AG09319 (cell line): Measurements from ENCODE around the gene SPCS2.
"Not testable (repeated sequence)": the region's sequence is repeated elsewhere in the genome, so short reads cannot be mapped to it uniquely, and the experiment has no call there.

Source experiments
- DNase-seq: peaks from one replicate; pipeline ENCODE4 v3.0.0-alpha.2; 2010; ENCODE audit warnings: low read depth; ENCODE audit errors: extremely low read depth
- CTCF ChIP-seq: IDR thresholded peaks from 2 replicates; pipeline ENCODE4 v1.5.1; 2011; ENCODE audit warnings: low read depth, mild to moderate bottlenecking, inconsistent platforms, low read length, moderate library complexity

SPCS2 gene

GRCh38 chr11:74950374-74950969, 1.4 kb downstream of the SPCS2 start:
- DNase-seq: no peak
- no peak for TF ChIP-seq CTCF

DNA sequence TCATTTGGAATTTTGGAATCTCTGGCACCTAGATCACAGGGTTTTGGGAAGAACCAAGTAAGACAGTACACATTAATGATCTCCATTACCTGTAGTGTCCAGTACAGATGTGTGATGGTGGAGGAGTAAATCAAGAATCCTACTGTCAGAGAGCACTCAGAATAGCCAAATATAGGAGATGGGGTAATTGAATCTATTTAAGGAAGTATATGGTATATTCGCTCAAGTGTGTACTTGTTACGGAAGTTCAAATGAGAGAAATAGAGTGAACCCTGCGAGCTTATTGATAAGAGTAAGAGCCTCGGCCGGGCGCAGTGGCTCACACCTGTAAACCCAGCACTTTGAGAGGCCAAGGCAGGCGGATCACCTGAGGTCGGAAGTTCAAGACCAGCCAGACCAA, 2.2 kb downstream of the SPCS2 start:
- no peak for DNase-seq
- TF ChIP-seq CTCF: no peak

DNA sequence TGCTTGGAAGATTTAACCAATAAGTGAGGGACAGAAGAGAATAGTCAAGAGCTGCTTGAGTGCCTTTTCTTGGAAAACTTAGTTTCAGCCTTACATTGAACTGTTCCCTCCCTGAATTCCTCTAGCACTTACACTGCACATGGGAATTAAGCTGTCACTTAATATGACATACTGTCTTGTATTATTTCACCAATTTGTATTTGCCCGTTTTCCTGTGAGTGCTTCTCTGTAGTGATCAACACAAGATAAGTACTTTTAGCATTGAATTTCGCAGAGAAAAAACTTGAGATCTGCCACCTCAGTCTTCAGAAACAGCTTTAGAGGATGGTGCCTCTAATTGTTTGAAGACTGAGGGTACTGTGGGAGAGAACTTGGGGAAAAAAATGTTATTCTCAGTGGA, 3.7 kb downstream of the SPCS2 start:
- no peak for DNase-seq
- TF ChIP-seq CTCF: no peak

GRCh38 chr11:74953451-74953850, 4.4 kb downstream of the SPCS2 start:
- no peak for TF ChIP-seq CTCF
- DNase-seq: no peak

GRCh38 chr11:74954199-74954598, 5.1 kb downstream of the SPCS2 start:
- TF ChIP-seq CTCF: no peak
- no peak for DNase-seq

- no peak for DNase-seq
- TF ChIP-seq CTCF: no peak
Measured at GRCh38 chr11:74956397-74957015, 7.4 kb downstream of the SPCS2 start.

DNA sequence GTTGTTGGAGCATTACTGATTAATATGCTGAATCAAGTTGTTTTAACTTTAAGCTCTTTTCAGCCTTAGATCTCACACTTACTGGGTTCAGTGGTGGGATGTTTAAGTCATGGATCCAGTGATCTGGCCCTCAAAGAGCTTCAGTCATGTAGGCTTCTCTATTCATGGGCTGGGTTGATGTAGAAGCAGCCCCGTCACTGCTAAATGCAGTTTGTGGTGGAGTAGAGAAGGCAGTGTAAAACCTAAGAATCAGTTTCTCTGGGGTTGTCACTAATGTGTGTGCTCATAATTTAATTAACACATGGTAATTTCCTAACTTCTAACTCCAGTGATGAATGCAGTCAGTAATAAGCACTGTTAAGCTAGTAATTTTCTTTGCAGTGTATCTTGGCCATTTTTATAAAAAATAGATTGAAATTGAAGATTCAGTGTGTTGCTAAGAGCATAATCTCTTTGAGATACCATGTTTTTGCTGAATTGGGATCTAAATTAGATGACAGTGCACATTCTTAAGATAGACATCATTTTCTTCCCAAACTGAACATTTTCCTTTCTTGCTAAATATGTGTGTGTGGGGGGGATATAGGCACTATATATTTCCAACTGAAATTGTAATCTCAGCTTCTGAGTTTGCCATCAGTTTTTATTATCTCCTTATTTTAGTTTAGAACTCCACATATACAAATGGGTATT, 9.0 kb downstream of the SPCS2 start:
- DNase-seq: no peak
- TF ChIP-seq CTCF: no peak

- not testable (repeated sequence) for DNase-seq
Measured at GRCh38 chr11:74960128-74960527, 11.1 kb downstream of the SPCS2 start.
